HCT116 (cell line): Measurements from ENCODE around the gene MMS22L. TPM values are rescaled to one million over a fixed set of nuclear protein-coding genes. Genes with fewer than 3 reads are reported as not detected.

Experiments
- ATAC-seq: fragments of 200-7000 bp; cut with Tn5 transposase; 2 replicates; pipeline ENCODE4 v1.9.1; 2020; ENCODE audit warnings: mild to moderate bottlenecking, moderate library complexity
- BruUV-seq: library from RNA; stranded (reverse); fragments of 400-500 nt; replicated peaks from 2 replicates; lab custom pipeline; 2021; lab: Mats Ljungman, UMichigan
- CTCF ChIA-PET: fragments of 300-600 bp; sonication (Branson Sonifier 250); formaldehyde crosslinking; loops from one replicate; lab custom pipeline; 2021; ENCODE audit warnings: antibody characterized with exemption; lab: Charles Lee
- POLR2A ChIA-PET: fragments of 300-600, 350-600 bp; sonication (Branson Sonifier 250); formaldehyde crosslinking; loops from one replicate; lab custom pipeline; 2021; ENCODE audit warnings: antibody characterized with exemption; lab: Charles Lee
- RAD21 ChIA-PET, 2 experiments: fragments of 300-600 bp; sonication (Branson Sonifier 250); formaldehyde crosslinking; loops; one replicate each; lab custom pipeline; 2023; ENCODE audit warnings: low total read pairs in 2 of 2; ENCODE audit not compliant: uncharacterized antibody in 2 of 2, unreplicated experiment in 2 of 2, low non-redundant PET in 1 of 2; lab: Charles Lee
- DNase-seq: peaks from one replicate; pipeline ENCODE4 v3.0.0-alpha.2; 2010; ENCODE audit warnings: low read depth, low spot score
- H2AFZ ChIP-seq: fragments of 200-600 bp; shearing (Covaris generic), sonication (generic); 2 replicates; pipeline ENCODE4 v1.6.1; 2017; ENCODE audit warnings: low read depth, mixed run types, mixed read lengths, antibody characterized with exemption, low read length; ENCODE audit not compliant: poor library complexity, severe bottlenecking
- H3K27ac ChIP-seq: 2 replicates; pipeline ENCODE4 v1.5.1; 2012; ENCODE audit warnings: low read depth, low read length
- H3K27me3 ChIP-seq: fragments of 200-600 bp; sonication (generic); 2 replicates; pipeline ENCODE4 v1.6.1; 2016; ENCODE audit warnings: mixed run types, low read length, mixed read lengths; ENCODE audit not compliant: insufficient read depth
- H3K36me3 ChIP-seq, 2 experiments: fragments of 200-500 bp in 1 of 2; fragments of 200-600 bp in 1 of 2; sonication (Bioruptor generic) in 1 of 2; sonication (generic) in 1 of 2; 2 replicates each; pipeline versions ENCODE4 v1.5.1 to v1.6.1; 2014 to 2016; ENCODE audit warnings: low read length in 2 of 2, inconsistent platforms in 1 of 2, mixed read lengths in 1 of 2, mixed run types in 1 of 2; ENCODE audit not compliant: insufficient read depth in 2 of 2, control insufficient read depth in 1 of 2
- H3K4me1 ChIP-seq, 2 experiments: fragments of 200-600 bp in 1 of 2; sonication (generic) in 1 of 2; 2 replicates each; pipeline versions ENCODE4 v1.5.1 to v1.6.1; 2012 to 2017; ENCODE audit warnings: low read length in 2 of 2, inconsistent platforms in 1 of 2, mild to moderate bottlenecking in 1 of 2, mixed read lengths in 1 of 2, mixed run types in 1 of 2, moderate library complexity in 1 of 2; ENCODE audit not compliant: insufficient read depth in 2 of 2, control insufficient read depth in 1 of 2
- H3K4me2 ChIP-seq: fragments of 200-600 bp; sonication (generic); 2 replicates; pipeline ENCODE4 v1.6.1; 2017; ENCODE audit warnings: mixed run types, low read length, mixed read lengths
- H3K4me3 ChIP-seq, 2 experiments: fragments of 200-600 bp in 1 of 2; sonication (generic) in 1 of 2; replicated peaks in 1 of 2; 2 replicates each; pipeline ENCODE4 v1.5.1; 2011 to 2016; ENCODE audit warnings: low read length in 2 of 2, control low read depth in 1 of 2, low read depth in 1 of 2, mild to moderate bottlenecking in 1 of 2, mixed read lengths in 1 of 2, mixed run types in 1 of 2
- H3K79me2 ChIP-seq: fragments of 200-600 bp; sonication (generic); 2 replicates; pipeline ENCODE4 v1.6.1; 2017; ENCODE audit warnings: mild to moderate bottlenecking, mixed run types, low read length, moderate library complexity, mixed read lengths; ENCODE audit not compliant: insufficient read depth
- H3K9ac ChIP-seq: fragments of 200-600 bp; sonication (generic); 2 replicates; pipeline ENCODE4 v1.6.1; 2016; ENCODE audit warnings: low read length, mixed read lengths
- H3K9me2 ChIP-seq: fragments of 200-600 bp; sonication (generic), shearing (Covaris generic); 2 replicates; pipeline ENCODE4 v1.6.1; 2017; ENCODE audit warnings: mixed run types, mild to moderate bottlenecking, moderate library complexity; ENCODE audit not compliant: insufficient read depth
- H3K9me3 ChIP-seq, 2 experiments: fragments of 200-500 bp in 1 of 2; fragments of 200-600 bp in 1 of 2; sonication (Bioruptor generic) in 1 of 2; sonication (generic) in 1 of 2; 2 replicates each; pipeline ENCODE4 v1.6.1; 2014 to 2017; ENCODE audit warnings: low read length in 2 of 2, mixed read lengths in 2 of 2, inconsistent platforms in 1 of 2, low read depth in 1 of 2, mild to moderate bottlenecking in 1 of 2, mixed run types in 1 of 2, moderate library complexity in 1 of 2; ENCODE audit not compliant: control insufficient read depth in 1 of 2, insufficient read depth in 1 of 2
- H4K20me1 ChIP-seq: fragments of 200-600 bp; sonication (generic), shearing (Covaris generic); 2 replicates; pipeline ENCODE4 v1.6.1; 2017; ENCODE audit warnings: mixed run types, mild to moderate bottlenecking, moderate library complexity; ENCODE audit not compliant: insufficient read depth
- CEBPB ChIP-seq: IDR thresholded peaks from 2 replicates; pipeline ENCODE4 v1.6.1; 2012; ENCODE audit warnings: low read depth
- EGR1 ChIP-seq: IDR thresholded peaks from 2 replicates; pipeline ENCODE4 v1.6.1; 2012; ENCODE audit warnings: low read depth
- ELF1 ChIP-seq: IDR thresholded peaks from 2 replicates; pipeline ENCODE4 v1.6.1; 2012; ENCODE audit warnings: low read depth, borderline replicate concordance
- EZH2 ChIP-seq: fragments of 200-600 bp; sonication (generic); IDR thresholded peaks from 2 replicates; pipeline ENCODE4 v1.6.1; 2017; ENCODE audit warnings: antibody characterized with exemption, mixed run types
- FOSL1 ChIP-seq: IDR thresholded peaks from 2 replicates; pipeline ENCODE4 v1.6.1; 2012; ENCODE audit warnings: low read depth
- JUND ChIP-seq: IDR thresholded peaks from 2 replicates; pipeline ENCODE4 v1.6.1; 2012
- RAD21 ChIP-seq: IDR thresholded peaks from 2 replicates; pipeline ENCODE4 v1.6.1; 2012; ENCODE audit warnings: low read depth, mild to moderate bottlenecking
- SIN3A ChIP-seq: IDR thresholded peaks from 2 replicates; pipeline ENCODE4 v1.6.1; 2012; ENCODE audit warnings: low read depth
- SP1 ChIP-seq: IDR thresholded peaks from 2 replicates; pipeline ENCODE4 v1.6.1; 2012; ENCODE audit warnings: low read depth
- SRF ChIP-seq: IDR thresholded peaks from 2 replicates; pipeline ENCODE4 v1.6.1; 2012; ENCODE audit warnings: low read depth
- TCF7L2 ChIP-seq: IDR thresholded peaks from 2 replicates; pipeline ENCODE4 v1.7.0; 2011; ENCODE audit warnings: borderline replicate concordance, inconsistent platforms; ENCODE audit not compliant: insufficient read depth, insufficient read length; ENCODE audit errors: extremely low read depth
- ZFX ChIP-seq: fragments of 450-650 bp; IDR thresholded peaks from 2 replicates; pipeline ENCODE4 v1.6.1; 2017
- intact Hi-C: fragments of 100-400 bp; cut with micrococcal nuclease; formaldehyde crosslinking; loops from 2 replicates; pipeline ENCODE4 v1.10.0; 2022
- total RNA-seq: library from RNA; stranded (reverse); gene quantifications from one replicate; pipeline ENCODE4 v1.2.1, GENCODE V29; 2021; ENCODE audit not compliant: unreplicated experiment
- TF ChIP-seq, protein P1 (sequence below): IDR thresholded peaks from 2 replicates; pipeline ENCODE4 v1.6.1; 2012; ENCODE audit warnings: low read depth
- TF ChIP-seq, protein P2 (sequence below): IDR thresholded peaks from 2 replicates; pipeline ENCODE4 v1.6.1; 2012
- TF ChIP-seq, protein P3 (sequence below): IDR thresholded peaks from 2 replicates; pipeline ENCODE4 v1.6.1; 2011; ENCODE audit warnings: mild to moderate bottlenecking, low read length, moderate library complexity; ENCODE audit not compliant: insufficient replicate concordance; ENCODE audit errors: extremely low read depth
- TF ChIP-seq, protein P4 (sequence below): IDR thresholded peaks from 2 replicates; pipeline ENCODE4 v1.6.1; 2012

The MMS22L gene
- total RNA-seq, 1 experiment from 2014 or later, result 44.1 TPM

DNA sequence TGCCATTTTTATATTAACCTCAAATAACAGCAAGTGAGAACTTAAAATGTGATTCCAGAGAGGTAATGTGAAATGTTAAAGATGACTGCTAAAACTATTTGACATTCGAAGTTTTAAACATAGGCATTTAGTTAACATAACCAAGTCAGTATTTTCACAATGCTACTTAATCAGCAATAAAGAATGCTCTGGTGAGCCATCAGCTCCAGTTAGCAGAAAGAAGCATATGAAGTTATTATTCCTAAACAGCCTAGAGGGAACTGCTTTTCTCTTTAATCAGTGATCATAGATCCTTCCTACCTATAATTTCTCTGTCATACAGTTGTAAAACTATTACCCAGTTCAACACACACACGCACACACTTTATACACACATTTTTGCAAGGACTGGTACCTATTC lies 60.1 kb downstream of the MMS22L start:
- H3K9ac ChIP-seq, result no peak overlapping the region
- no peaks in the 10 kb centered on the region for H3K4me1 ChIP-seq
- no TSS peak for BruUV-seq
- peaks cover 11% of the 10 kb centered on the region; the same call in 1 of the 2 replicates for H3K79me2 ChIP-seq
- H3K27me3 ChIP-seq, result no peaks in the 10 kb centered on the region
- H3K27ac ChIP-seq, result no peak overlapping the region
- no peak overlapping the region for H2AFZ ChIP-seq
- peaks cover 6% of the 10 kb centered on the region; the same call in 1 of the 2 replicates for H4K20me1 ChIP-seq
- H3K9me2 ChIP-seq, result no peaks in the 10 kb centered on the region
- 0 out of 4 replicates have a peak, but pooled peaks cover 0 to 2% of the 10 kb centered on the region in 2 experiments for H3K36me3 ChIP-seq
- intact Hi-C loops, result no loop called here
- no peak for ATAC-seq
- no peak overlapping the region for H3K4me3 ChIP-seq
- no peak overlapping the region for H3K4me2 ChIP-seq
- ChIA-PET POLR2A (no interaction called here), RAD21 (no interaction called here)
- TF ChIP-seq FOSL1 (no peak), JUND (no peak), TCF7L2 (no peak), ELF1 (no peak), RAD21 (no peak), SIN3A (no peak), SP1 (no peak), SRF (no peak), CEBPB (no peak), ZFX (no peak), EZH2 (no peak), EGR1 (no peak)
- TF ChIP-seq, protein P1, sequence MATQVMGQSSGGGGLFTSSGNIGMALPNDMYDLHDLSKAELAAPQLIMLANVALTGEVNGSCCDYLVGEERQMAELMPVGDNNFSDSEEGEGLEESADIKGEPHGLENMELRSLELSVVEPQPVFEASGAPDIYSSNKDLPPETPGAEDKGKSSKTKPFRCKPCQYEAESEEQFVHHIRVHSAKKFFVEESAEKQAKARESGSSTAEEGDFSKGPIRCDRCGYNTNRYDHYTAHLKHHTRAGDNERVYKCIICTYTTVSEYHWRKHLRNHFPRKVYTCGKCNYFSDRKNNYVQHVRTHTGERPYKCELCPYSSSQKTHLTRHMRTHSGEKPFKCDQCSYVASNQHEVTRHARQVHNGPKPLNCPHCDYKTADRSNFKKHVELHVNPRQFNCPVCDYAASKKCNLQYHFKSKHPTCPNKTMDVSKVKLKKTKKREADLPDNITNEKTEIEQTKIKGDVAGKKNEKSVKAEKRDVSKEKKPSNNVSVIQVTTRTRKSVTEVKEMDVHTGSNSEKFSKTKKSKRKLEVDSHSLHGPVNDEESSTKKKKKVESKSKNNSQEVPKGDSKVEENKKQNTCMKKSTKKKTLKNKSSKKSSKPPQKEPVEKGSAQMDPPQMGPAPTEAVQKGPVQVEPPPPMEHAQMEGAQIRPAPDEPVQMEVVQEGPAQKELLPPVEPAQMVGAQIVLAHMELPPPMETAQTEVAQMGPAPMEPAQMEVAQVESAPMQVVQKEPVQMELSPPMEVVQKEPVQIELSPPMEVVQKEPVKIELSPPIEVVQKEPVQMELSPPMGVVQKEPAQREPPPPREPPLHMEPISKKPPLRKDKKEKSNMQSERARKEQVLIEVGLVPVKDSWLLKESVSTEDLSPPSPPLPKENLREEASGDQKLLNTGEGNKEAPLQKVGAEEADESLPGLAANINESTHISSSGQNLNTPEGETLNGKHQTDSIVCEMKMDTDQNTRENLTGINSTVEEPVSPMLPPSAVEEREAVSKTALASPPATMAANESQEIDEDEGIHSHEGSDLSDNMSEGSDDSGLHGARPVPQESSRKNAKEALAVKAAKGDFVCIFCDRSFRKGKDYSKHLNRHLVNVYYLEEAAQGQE, result no peak
- TF ChIP-seq, protein P2, sequence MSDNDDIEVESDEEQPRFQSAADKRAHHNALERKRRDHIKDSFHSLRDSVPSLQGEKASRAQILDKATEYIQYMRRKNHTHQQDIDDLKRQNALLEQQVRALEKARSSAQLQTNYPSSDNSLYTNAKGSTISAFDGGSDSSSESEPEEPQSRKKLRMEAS, result no peak
- TF ChIP-seq, protein P3, sequence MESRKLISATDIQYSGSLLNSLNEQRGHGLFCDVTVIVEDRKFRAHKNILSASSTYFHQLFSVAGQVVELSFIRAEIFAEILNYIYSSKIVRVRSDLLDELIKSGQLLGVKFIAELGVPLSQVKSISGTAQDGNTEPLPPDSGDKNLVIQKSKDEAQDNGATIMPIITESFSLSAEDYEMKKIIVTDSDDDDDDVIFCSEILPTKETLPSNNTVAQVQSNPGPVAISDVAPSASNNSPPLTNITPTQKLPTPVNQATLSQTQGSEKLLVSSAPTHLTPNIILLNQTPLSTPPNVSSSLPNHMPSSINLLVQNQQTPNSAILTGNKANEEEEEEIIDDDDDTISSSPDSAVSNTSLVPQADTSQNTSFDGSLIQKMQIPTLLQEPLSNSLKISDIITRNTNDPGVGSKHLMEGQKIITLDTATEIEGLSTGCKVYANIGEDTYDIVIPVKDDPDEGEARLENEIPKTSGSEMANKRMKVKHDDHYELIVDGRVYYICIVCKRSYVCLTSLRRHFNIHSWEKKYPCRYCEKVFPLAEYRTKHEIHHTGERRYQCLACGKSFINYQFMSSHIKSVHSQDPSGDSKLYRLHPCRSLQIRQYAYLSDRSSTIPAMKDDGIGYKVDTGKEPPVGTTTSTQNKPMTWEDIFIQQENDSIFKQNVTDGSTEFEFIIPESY, result no peak
- TF ChIP-seq, protein P4, sequence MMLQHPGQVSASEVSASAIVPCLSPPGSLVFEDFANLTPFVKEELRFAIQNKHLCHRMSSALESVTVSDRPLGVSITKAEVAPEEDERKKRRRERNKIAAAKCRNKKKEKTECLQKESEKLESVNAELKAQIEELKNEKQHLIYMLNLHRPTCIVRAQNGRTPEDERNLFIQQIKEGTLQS, result no peak
- TF ChIP-seq, all 23 proteins: peak for 0
- CTCF ChIA-PET, result interaction anchor here (1.1 kb wide), 1 partner anchor 8 kb away, joined by 3 read pairs; no protein-coding TSS in a partner anchor
- no peaks in the 10 kb centered on the region for H3K9me3 ChIP-seq
- DNase-seq, result no peak
